Body of pancreas (tissue), 4 donors: ENCODE measurements around the gene COL3A1. TPM values are rescaled to one million over a fixed set of nuclear protein-coding genes. Genes with fewer than 3 reads are reported as not detected.

Experiments
- ATAC-seq: fragments of 150-250 bp; one replicate; pipeline ENCODE4 v1.9.1; 2016
- DNase-seq, 4 donors: peaks; one replicate each; pipeline ENCODE4 v3.0.0-alpha.2; 2019
- H3K27ac ChIP-seq, 4 donors: fragments of 200-600 bp; sonication (generic); 1 replicate in 3 of 4; 2 replicates in 1 of 4; pipeline versions ENCODE4 v1.5.1 to v1.6.1; 2016 to 2019; ENCODE audit warnings: mild to moderate bottlenecking in 1 of 4, mixed read lengths in 1 of 4, moderate library complexity in 1 of 4
- H3K27me3 ChIP-seq, 2 donors: fragments of 200-600 bp; sonication (generic); one replicate each; pipeline ENCODE4 v1.6.0; 2016; ENCODE audit warnings: mild to moderate bottlenecking in 1 of 2
- H3K36me3 ChIP-seq, 2 donors: fragments of 200-600 bp; sonication (generic); replicated peaks in 1 of 2; 2 replicates each; pipeline ENCODE4 v1.5.1; 2016; ENCODE audit warnings: low read depth in 2 of 2; ENCODE audit not compliant: insufficient read depth in 1 of 2
- H3K4me1 ChIP-seq: fragments of 200-600 bp; sonication (generic); one replicate; pipeline ENCODE4 v1.6.0; 2016
- H3K4me3 ChIP-seq, 2 donors: fragments of 200-600 bp; sonication (generic); 1 replicate in 1 of 2; 2 replicates in 1 of 2; pipeline ENCODE4 v1.5.1; 2016 to 2019
- H3K9me3 ChIP-seq, 3 donors: fragments of 200-600 bp; sonication (generic); 1 replicate in 2 of 3; 2 replicates in 1 of 3; pipeline ENCODE4 v1.5.1; 2016
- POLR2A ChIP-seq, 3 donors: fragments of 450-650 bp; IDR thresholded peaks; one replicate each; pipeline ENCODE4 v1.6.1; 2016; ENCODE audit warnings: antibody characterized with exemption in 3 of 3, mild to moderate bottlenecking in 2 of 3
- whole genome bisulfite sequencing, 2 donors: methylation state at CpG; one replicate each; pipeline ENCODE4 v1.1.5; 2017; 5-methylcytosine and 5-hydroxymethylcytosine counted together
- intact Hi-C: fragments of 100-400 bp; cut with DNase I; formaldehyde crosslinking; loops from one replicate; pipeline ENCODE4 v1.15.1; 2023
- total RNA-seq, 2 donors: library from RNA; depleted of rRNA; stranded (reverse); fragments of >200 nt; gene quantifications; one replicate each; pipeline ENCODE4 v1.1.0, GENCODE V29; 2016
- TF ChIP-seq, protein P1 (sequence below), 7 experiments: fragments of 450-650 bp in 4 of 7; fragments of 200-600 bp in 3 of 7; sonication (generic) in 3 of 7; IDR thresholded peaks; one replicate each; pipeline ENCODE4 v1.5.1; 2016 to 2019; ENCODE audit warnings: antibody characterized with exemption in 7 of 7

Gene COL3A1
- total RNA-seq, 2 donors from 2014 or later, result 54.7 to 77.5 TPM

DNA sequence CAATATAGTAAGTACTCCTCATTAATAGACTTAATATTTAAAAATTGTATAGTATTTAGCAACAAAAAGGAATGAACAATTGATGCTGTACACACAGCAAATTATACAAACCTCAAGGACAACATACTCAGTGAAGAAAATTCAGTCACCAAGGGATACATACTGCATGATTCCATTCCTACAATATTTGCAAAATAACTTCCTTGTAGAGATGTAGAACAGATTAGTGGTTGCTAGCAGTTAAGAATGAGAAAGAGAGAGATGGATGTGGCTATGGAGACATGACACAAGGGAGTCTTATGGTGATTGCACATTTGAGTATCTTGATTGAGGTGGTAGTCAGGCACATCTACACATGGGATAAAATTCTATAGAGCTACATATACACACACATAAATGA, 26.0 kb downstream of the COL3A1 start:
- Histone ChIP-seq H3K4me3 (no peak overlapping the region), H3K9me3 (no peaks in the 10 kb centered on the region), H3K27ac (no peak overlapping the region), H3K36me3 (no peaks in the 10 kb centered on the region), H3K4me1 (no peaks in the 10 kb centered on the region), H3K27me3 (no peaks in the 10 kb centered on the region)
- intact Hi-C loops, result no loop called here
- TF ChIP-seq POLR2A (IDR thresholded peaks at IDR 0.05), result no peak
- TF ChIP-seq, protein P1, sequence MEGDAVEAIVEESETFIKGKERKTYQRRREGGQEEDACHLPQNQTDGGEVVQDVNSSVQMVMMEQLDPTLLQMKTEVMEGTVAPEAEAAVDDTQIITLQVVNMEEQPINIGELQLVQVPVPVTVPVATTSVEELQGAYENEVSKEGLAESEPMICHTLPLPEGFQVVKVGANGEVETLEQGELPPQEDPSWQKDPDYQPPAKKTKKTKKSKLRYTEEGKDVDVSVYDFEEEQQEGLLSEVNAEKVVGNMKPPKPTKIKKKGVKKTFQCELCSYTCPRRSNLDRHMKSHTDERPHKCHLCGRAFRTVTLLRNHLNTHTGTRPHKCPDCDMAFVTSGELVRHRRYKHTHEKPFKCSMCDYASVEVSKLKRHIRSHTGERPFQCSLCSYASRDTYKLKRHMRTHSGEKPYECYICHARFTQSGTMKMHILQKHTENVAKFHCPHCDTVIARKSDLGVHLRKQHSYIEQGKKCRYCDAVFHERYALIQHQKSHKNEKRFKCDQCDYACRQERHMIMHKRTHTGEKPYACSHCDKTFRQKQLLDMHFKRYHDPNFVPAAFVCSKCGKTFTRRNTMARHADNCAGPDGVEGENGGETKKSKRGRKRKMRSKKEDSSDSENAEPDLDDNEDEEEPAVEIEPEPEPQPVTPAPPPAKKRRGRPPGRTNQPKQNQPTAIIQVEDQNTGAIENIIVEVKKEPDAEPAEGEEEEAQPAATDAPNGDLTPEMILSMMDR (IDR thresholded peaks at IDR 0.05), result no peak
- DNase-seq (no peak), ATAC-seq (no peak)

DNA sequence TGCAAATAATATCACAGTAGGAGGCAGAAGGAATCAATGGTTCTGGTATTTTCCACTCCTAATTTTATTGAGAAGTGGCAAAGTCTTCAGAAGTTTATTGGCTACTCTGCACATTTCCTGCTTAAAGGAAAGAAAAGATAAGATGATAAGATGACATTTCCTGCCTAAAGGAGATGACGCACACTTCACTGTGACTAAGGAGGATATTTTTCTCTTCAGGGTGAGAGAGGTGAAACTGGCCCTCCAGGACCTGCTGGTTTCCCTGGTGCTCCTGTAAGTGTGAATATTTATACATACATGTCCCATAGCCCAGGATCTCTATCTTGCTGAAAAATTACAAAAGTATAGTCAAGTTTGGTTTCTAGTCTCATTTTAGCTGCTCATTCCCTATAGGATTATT, 27.9 kb downstream of the COL3A1 start:
- TF ChIP-seq, protein P1 (IDR thresholded peaks at IDR 0.05), result no peak
- TF ChIP-seq POLR2A (IDR thresholded peaks at IDR 0.05), result no peak
- no peak overlapping the region for H3K27ac ChIP-seq
- no peaks in the 10 kb centered on the region for H3K4me1 ChIP-seq
- H3K9me3 ChIP-seq, result no peaks in the 10 kb centered on the region
- H3K27me3 ChIP-seq, result no peaks in the 10 kb centered on the region
- no peak for DNase-seq
- H3K36me3 ChIP-seq, result no peaks in the 10 kb centered on the region
- H3K4me3 ChIP-seq, result no peak overlapping the region
- 33 to 41% methylated on average over 1 of the region's 1 CpG for WGBS, 2 donors
- ATAC-seq, result no peak
- intact Hi-C loops, result no loop called here

DNA sequence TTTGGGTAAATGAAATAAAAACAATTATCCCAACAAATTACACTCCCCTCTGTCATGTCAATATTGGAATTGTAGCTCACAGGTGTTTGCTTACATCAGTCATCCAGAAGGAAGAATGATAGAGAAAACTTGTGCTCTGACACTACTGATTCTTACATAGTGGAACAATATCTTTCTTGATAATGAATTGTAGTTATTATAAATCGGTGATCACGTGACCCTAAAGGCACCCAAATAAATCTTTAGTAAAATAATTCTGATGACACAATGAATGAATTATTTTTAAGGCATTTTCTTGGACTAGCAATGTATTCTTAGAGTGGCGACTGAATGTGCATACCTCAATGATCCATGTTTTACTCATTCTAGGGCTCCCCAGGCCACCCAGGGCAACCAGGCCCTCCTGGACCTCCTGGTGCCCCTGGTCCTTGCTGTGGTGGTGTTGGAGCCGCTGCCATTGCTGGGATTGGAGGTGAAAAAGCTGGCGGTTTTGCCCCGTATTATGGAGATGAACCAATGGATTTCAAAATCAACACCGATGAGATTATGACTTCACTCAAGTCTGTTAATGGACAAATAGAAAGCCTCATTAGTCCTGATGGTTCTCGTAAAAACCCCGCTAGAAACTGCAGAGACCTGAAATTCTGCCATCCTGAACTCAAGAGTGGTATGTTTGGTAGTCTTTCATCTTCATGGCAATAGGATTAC, 34.5 kb downstream of the COL3A1 start:
- Histone ChIP-seq H3K4me3 (no peak overlapping the region), H3K27ac (no peak overlapping the region), H3K9me3 (no peaks in the 10 kb centered on the region), H3K36me3 (no peaks in the 10 kb centered on the region), H3K4me1 (no peaks in the 10 kb centered on the region), H3K27me3 (no peaks in the 10 kb centered on the region)
- 80 to 85% methylated on average over 9 of the region's 9 CpGs for WGBS, 2 donors
- intact Hi-C loops, result no loop called here
- DNase-seq, result no peak
- no peak for ATAC-seq
- TF ChIP-seq POLR2A (IDR thresholded peaks at IDR 0.05), result no peak
- TF ChIP-seq, protein P1 (IDR thresholded peaks at IDR 0.05), result no peak

DNA sequence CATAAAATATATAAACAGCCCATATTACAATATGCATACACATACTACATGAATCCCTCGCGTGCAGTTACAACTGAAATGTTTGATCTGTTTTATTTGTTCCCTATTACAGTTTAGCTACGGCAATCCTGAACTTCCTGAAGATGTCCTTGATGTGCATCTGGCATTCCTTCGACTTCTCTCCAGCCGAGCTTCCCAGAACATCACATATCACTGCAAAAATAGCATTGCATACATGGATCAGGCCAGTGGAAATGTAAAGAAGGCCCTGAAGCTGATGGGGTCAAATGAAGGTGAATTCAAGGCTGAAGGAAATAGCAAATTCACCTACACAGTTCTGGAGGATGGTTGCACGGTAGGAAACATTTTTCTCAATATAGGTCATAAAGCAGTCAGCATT, 36.4 kb downstream of the COL3A1 start:
- ATAC-seq, result no peak
- TF ChIP-seq, protein P1 (IDR thresholded peaks at IDR 0.05), result no peak
- no peak for TF ChIP-seq POLR2A (IDR thresholded peaks at IDR 0.05)

DNA sequence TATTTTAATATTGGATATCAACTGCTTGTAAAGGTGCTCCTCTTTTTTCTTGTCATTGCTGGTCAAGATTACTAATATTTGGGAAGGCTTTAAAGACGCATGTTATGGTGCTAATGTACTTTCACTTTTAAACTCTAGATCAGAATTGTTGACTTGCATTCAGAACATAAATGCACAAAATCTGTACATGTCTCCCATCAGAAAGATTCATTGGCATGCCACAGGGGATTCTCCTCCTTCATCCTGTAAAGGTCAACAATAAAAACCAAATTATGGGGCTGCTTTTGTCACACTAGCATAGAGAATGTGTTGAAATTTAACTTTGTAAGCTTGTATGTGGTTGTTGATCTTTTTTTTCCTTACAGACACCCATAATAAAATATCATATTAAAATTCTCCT, 38.2 kb downstream of the COL3A1 start:
- intact Hi-C loops, result no loop called here
- TF ChIP-seq, protein P1 (IDR thresholded peaks at IDR 0.05), result no peak
- TF ChIP-seq POLR2A (IDR thresholded peaks at IDR 0.05), result no peak
- DNase-seq (no peak), ATAC-seq (no peak)
- Histone ChIP-seq H3K4me3 (no peak overlapping the region), H3K27ac (no peak overlapping the region), H3K36me3 (no peaks in the 10 kb centered on the region), H3K9me3 (no peaks in the 10 kb centered on the region), H3K27me3 (no peaks in the 10 kb centered on the region), H3K4me1 (peaks cover 12% of the 10 kb centered on the region)
- WGBS, 2 donors, result 79 to 89% methylated on average over 1 of the region's 1 CpG

More for the DNA sequence above, 36.4 kb downstream of the COL3A1 start:
- WGBS, 2 donors, result 63 to 70% methylated on average over 6 of the region's 6 CpGs
- intact Hi-C loops, result no loop called here
- no peak overlapping the region for H3K27ac ChIP-seq
- H3K4me3 ChIP-seq, result no peak overlapping the region
- peaks cover 12% of the 10 kb centered on the region for H3K4me1 ChIP-seq
- no peak for DNase-seq
- no peaks in the 10 kb centered on the region for H3K27me3 ChIP-seq
- H3K36me3 ChIP-seq, result no peaks in the 10 kb centered on the region
- no peaks in the 10 kb centered on the region for H3K9me3 ChIP-seq
